Lower leg skin (tissue), 4 donors: Measurements from ENCODE around the gene CD47. TPM values are rescaled to one million over a fixed set of nuclear protein-coding genes. Genes with fewer than 3 reads are reported as not detected.

Source experiments
- DNase-seq, 2 donors: peaks; one replicate each; pipeline ENCODE4 v3.0.0-alpha.2; 2019; ENCODE audit warnings: low spot score in 2 of 2
- H3K4me3 ChIP-seq: fragments of 200-600 bp; sonication (generic); 2 replicates; pipeline ENCODE4 v1.5.1; 2017; ENCODE audit warnings: mild to moderate bottlenecking, low read depth; ENCODE audit not compliant: poor library complexity, severe bottlenecking
- CTCF ChIP-seq, 3 donors: fragments of 450-650 bp; IDR thresholded peaks; one replicate each; pipeline ENCODE4 v1.5.1; 2016; ENCODE audit warnings: antibody characterized with exemption in 3 of 3, mild to moderate bottlenecking in 3 of 3, moderate library complexity in 2 of 3
- POLR2A ChIP-seq, 2 donors: fragments of 450-650 bp; IDR thresholded peaks; one replicate each; pipeline ENCODE4 v1.6.1; 2016 to 2017; ENCODE audit warnings: antibody characterized with exemption in 2 of 2, mild to moderate bottlenecking in 1 of 2, moderate library complexity in 1 of 2
- WGBS, 2 donors: methylation state at CpG; one replicate each; pipeline ENCODE4 v1.1.5; 2018; 5-methylcytosine and 5-hydroxymethylcytosine counted together
- intact Hi-C: fragments of 100-400 bp; cut with DNase I; formaldehyde crosslinking; loops from one replicate; pipeline ENCODE4 v1.15.0; 2023; ENCODE audit warnings: low total_unique reads
- total RNA-seq, 4 donors: library from RNA; depleted of rRNA; stranded (reverse); fragments of >200 nt; gene quantifications; one replicate each; pipeline ENCODE4 v1.1.0, GENCODE V29; 2016

Gene CD47
- total RNA-seq, 4 donors from 2014 or later, result 42.7 to 58.2 (median 49.5) TPM

GRCh38 chr3:108099244-108099643 lies 8.4 kb upstream of the CD47 start:
- 59 to 76% methylated on average over 3 of the region's 3 CpGs for WGBS, 2 donors
- no peak for DNase-seq
- no peak overlapping the region for H3K4me3 ChIP-seq
- intact Hi-C loops, result no loop called here
- TF ChIP-seq POLR2A (IDR thresholded peaks at IDR 0.05) (no peak), CTCF (IDR thresholded peaks at IDR 0.05) (no peak)

DNA sequence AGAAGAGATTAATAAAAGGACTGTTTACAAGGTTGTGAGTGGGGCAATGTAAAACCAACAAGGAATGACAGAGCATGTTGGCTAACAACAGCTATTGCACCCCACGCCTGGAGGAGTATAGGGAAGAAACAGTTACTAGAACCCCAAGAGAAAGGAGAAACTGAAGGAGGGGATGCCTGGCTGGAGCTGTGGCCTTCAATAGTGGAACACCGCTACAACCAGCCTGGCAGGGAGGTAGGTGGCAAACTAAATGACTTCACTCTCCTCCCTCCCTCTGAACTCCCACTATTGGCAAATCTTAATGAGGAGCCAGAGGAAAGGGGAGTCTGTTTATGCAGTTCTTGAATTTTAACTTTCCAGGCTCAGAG lies 7.2 kb upstream of the CD47 start:
- intact Hi-C loops, result no loop called here
- DNase-seq, result no peak
- TF ChIP-seq CTCF (IDR thresholded peaks at IDR 0.05) (no peak), POLR2A (IDR thresholded peaks at IDR 0.05) (no peak)
- H3K4me3 ChIP-seq, result no peak overlapping the region
- WGBS, 2 donors, result 87 to 90% methylated on average over 2 of the region's 2 CpGs

DNA sequence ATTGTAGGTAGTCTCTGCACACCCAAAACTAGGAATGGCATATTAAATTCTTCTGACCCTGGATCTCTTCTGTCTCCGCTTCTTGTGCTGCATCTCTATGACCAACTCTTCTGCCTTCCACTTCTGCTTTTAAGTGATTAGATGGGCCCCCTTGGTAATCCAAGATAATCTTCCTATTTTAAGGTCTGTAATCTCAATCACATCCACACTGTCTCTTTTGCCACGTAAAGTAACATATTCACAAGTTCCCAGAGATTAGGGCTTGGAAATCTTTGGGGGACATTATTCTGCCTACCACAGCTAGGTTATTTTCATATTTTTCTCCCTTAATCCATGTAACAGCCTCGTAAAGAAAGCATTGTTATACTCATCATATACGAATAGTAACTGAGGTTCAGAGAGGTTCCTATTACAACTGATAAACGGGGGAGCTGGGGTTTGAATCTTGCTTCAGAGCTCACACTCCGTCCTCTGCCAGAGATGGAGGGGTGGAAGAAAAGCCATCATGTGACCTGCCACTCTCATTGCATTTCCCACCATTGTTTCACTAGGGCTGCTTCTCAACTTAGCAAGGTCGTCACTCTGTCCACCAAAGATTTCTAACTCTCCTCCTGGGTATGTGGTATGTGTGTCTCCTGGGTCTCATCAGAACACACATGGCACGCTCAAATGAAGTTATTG lies 6.6 kb upstream of the CD47 start:
- TF ChIP-seq CTCF (IDR thresholded peaks at IDR 0.05), result no peak
- TF ChIP-seq POLR2A (IDR thresholded peaks at IDR 0.05), result no peak
- 88 to 89% methylated on average over 8 of the region's 8 CpGs for WGBS, 2 donors
- intact Hi-C loops, result no loop called here
- H3K4me3 ChIP-seq, result no peak overlapping the region
- DNase-seq, result no peak

GRCh38 chr3:108096532-108097321 lies 5.9 kb upstream of the CD47 start:
- intact Hi-C loops, result no loop called here
- TF ChIP-seq CTCF (IDR thresholded peaks at IDR 0.05), result no peak
- no peak for TF ChIP-seq POLR2A (IDR thresholded peaks at IDR 0.05)
- 82 to 86% methylated on average over 9 of the region's 9 CpGs for WGBS, 2 donors
- no peak overlapping the region for H3K4me3 ChIP-seq
- no peak for DNase-seq

- 56% methylated on average over 3 of the region's 3 CpGs for WGBS, 2 donors
These were observed 2.8 kb upstream of the CD47 start for GRCh38 chr3:108093616-108094015.

More at GRCh38 chr3:108093616-108094015, 2.8 kb upstream of the CD47 start:
- no peak for DNase-seq
- intact Hi-C loops, result no loop called here
- TF ChIP-seq POLR2A (IDR thresholded peaks at IDR 0.05) (no peak), CTCF (IDR thresholded peaks at IDR 0.05) (no peak)
- no peak overlapping the region for H3K4me3 ChIP-seq
